HEK293 (cell line): ENCODE data around the gene CCNT2.

Source experiments
- CTCF ChIA-PET: fragments of 350-600 bp; formaldehyde crosslinking; extraction: SDS; loops from one replicate; lab custom pipeline; 2021; ENCODE audit warnings: antibody characterized with exemption; lab: Yijun Ruan, JAX
- POLR2A ChIA-PET: fragments of 300-600 bp; formaldehyde crosslinking; extraction: SDS; loops from one replicate; lab custom pipeline; 2020; ENCODE audit warnings: antibody characterized with exemption, inconsistent platforms; lab: Yijun Ruan, JAX
- H3K27ac ChIP-seq: fragments of 200-500 bp; sonication (Bioruptor generic); 2 replicates; pipeline ENCODE4 v1.5.1; 2014; ENCODE audit warnings: low read depth, low read length, control low read depth, inconsistent platforms; ENCODE audit errors: extremely low read depth
- H3K36me3 ChIP-seq, 2 experiments: fragments of 200-500 bp in 1 of 2; sonication (Bioruptor generic) in 1 of 2; 1 replicate in 1 of 2; 2 replicates in 1 of 2; pipeline ENCODE4 v1.5.1; 2014 to 2017; ENCODE audit warnings: inconsistent platforms in 2 of 2, low read length in 2 of 2; ENCODE audit not compliant: control insufficient read depth in 2 of 2, insufficient read depth in 1 of 2
- H3K4me1 ChIP-seq: fragments of 200-500 bp; sonication (Bioruptor generic); 2 replicates; pipeline ENCODE4 v1.5.1; 2014; ENCODE audit warnings: mild to moderate bottlenecking, low read length, inconsistent platforms; ENCODE audit not compliant: control insufficient read depth, insufficient read depth
- H3K4me3 ChIP-seq: 2 replicates; pipeline ENCODE4 v1.5.1; 2011; ENCODE audit warnings: low read depth, mild to moderate bottlenecking, control low read depth, low read length, moderate library complexity
- H3K9me3 ChIP-seq: fragments of 200-500 bp; sonication (Bioruptor generic); 2 replicates; pipeline ENCODE4 v1.5.1; 2014; ENCODE audit warnings: low read depth, low read length, inconsistent platforms; ENCODE audit not compliant: control insufficient read depth, insufficient read depth
- BCL11A ChIP-seq: fragments of 450-650 bp; formaldehyde crosslinking; IDR thresholded peaks from 2 replicates; pipeline ENCODE4 v1.5.1; 2016; ENCODE audit warnings: low read depth, missing biosample characterization, missing genetic modification characterization
- KLF1 ChIP-seq: fragments of 450-650 bp; formaldehyde crosslinking; IDR thresholded peaks from 2 replicates; pipeline ENCODE4 v1.5.1; 2016; ENCODE audit warnings: missing biosample characterization, missing genetic modification characterization
- OSR2 ChIP-seq: fragments of 450-650 bp; formaldehyde crosslinking; IDR thresholded peaks from 2 replicates; pipeline ENCODE4 v1.5.1; 2016; ENCODE audit warnings: missing biosample characterization, missing genetic modification characterization
- TCF7L2 ChIP-seq: IDR thresholded peaks from 2 replicates; pipeline ENCODE4 v1.6.1; 2011; ENCODE audit warnings: low read depth, mild to moderate bottlenecking, inconsistent platforms, low read length, moderate library complexity, borderline replicate concordance
- ZNF223 ChIP-seq: fragments of 450-650 bp; formaldehyde crosslinking; IDR thresholded peaks from 2 replicates; pipeline ENCODE4 v1.5.1; 2016; ENCODE audit warnings: missing biosample characterization, missing genetic modification characterization
- ZNF266 ChIP-seq: fragments of 450-650 bp; formaldehyde crosslinking; IDR thresholded peaks from 2 replicates; pipeline ENCODE4 v1.5.1; 2016; ENCODE audit warnings: missing biosample characterization, missing genetic modification characterization, low read depth
- ZNF426 ChIP-seq: fragments of 450-650 bp; formaldehyde crosslinking; IDR thresholded peaks from 2 replicates; pipeline ENCODE4 v1.5.1; 2017; ENCODE audit warnings: missing biosample characterization, missing genetic modification characterization, mild to moderate bottlenecking, inconsistent platforms, moderate library complexity
- ZNF433 ChIP-seq: fragments of 450-650 bp; formaldehyde crosslinking; IDR thresholded peaks from 2 replicates; pipeline ENCODE4 v1.5.1; 2016; ENCODE audit warnings: missing biosample characterization, missing genetic modification characterization, low read depth
- ZNF626 ChIP-seq: fragments of 450-650 bp; sonication (Bioruptor Pico); formaldehyde crosslinking; IDR thresholded peaks from 2 replicates; pipeline ENCODE4 v1.5.1; 2018; ENCODE audit warnings: missing biosample characterization, missing genetic modification characterization, inconsistent platforms
- ZNF654 ChIP-seq: fragments of 450-650 bp; formaldehyde crosslinking; IDR thresholded peaks from 2 replicates; pipeline ENCODE4 v1.5.1; 2016; ENCODE audit warnings: low read depth, missing biosample characterization, missing genetic modification characterization
- ZNF747 ChIP-seq: fragments of 450-650 bp; formaldehyde crosslinking; IDR thresholded peaks from 2 replicates; pipeline ENCODE4 v1.5.1; 2016; ENCODE audit warnings: missing biosample characterization, missing genetic modification characterization
- ZNF768 ChIP-seq: fragments of 450-650 bp; formaldehyde crosslinking; IDR thresholded peaks from 2 replicates; pipeline ENCODE4 v1.5.1; 2018; ENCODE audit warnings: missing biosample characterization, mild to moderate bottlenecking, missing genetic modification characterization
- TF ChIP-seq, protein P1 (sequence below): fragments of 450-650 bp; formaldehyde crosslinking; IDR thresholded peaks from 2 replicates; pipeline ENCODE4 v1.5.1; 2016; ENCODE audit warnings: missing biosample characterization, missing genetic modification characterization
- TF ChIP-seq, protein P2 (sequence below): fragments of 450-650 bp; formaldehyde crosslinking; IDR thresholded peaks from 2 replicates; pipeline ENCODE4 v1.5.1; 2016; ENCODE audit warnings: missing biosample characterization, missing genetic modification characterization
- TF ChIP-seq, protein P3 (sequence below): fragments of 450-650 bp; formaldehyde crosslinking; IDR thresholded peaks from 2 replicates; pipeline ENCODE4 v1.5.1; 2016; ENCODE audit warnings: missing biosample characterization, missing genetic modification characterization

The CCNT2 gene

DNA sequence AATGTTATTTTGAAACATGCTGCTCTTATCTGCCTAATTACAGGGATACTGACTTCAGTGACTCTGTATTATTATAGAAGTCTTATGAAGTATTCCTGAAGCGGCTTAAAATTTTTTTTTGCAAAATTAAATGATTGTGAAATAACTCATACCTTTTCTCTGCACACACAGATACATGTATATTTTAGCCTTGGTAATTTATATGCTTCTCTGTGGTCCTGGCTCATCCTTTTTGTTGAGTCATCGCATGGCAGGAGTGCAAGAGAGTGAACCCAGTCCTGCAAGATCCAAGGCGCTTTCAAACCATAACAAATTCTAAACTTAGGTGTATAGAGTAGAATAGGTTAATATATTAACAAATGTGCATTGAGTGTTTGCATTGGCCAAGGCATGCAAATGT, 8.6 kb downstream of the CCNT2 start:
- POLR2A ChIA-PET: no interaction called here
- H3K36me3 ChIP-seq: peaks cover 9 to 25% of the 10 kb centered on the region in 2 experiments; a peak in 2 of 3 replicates

DNA sequence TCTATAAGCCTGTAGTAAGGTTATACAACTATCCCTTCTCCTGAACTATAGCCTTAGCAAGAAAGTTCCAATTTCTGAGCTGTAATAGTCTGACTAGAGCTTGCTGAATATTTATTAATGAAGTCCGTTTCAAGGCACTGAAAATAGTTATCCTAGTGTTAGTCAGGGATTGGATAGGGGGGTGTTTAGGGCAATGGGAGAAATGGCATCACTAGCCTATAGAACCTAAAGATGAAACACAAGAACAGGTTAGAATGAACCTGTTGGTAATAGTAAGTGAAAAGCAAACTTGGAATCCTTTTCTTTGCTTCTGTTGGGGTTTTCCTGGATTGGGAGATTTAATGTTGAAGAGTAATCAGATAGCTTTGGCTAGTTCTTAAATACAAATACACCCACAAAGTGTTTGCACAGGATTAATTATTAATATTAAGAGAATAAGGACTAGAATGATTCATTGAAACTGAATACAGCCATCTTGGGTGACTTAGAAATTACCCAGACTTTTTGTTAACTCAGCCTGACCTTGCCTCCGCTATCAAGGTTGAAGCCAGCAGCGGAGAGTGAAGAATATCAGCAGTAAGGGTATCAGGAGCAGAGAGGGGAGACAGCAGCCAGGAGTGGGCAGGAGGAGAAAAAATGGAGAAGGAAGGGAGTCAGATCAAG, 14.4 kb downstream of the CCNT2 start:
- Histone ChIP-seq H3K36me3 (peaks cover 10 to 23% of the 10 kb centered on the region in 2 experiments), H3K4me1 (peaks cover 3% of the 10 kb centered on the region), H3K9me3 (no peaks in the 10 kb centered on the region), H3K4me3 (no peak overlapping the region), H3K27ac (no peak overlapping the region)
- TF ChIP-seq, protein P1, sequence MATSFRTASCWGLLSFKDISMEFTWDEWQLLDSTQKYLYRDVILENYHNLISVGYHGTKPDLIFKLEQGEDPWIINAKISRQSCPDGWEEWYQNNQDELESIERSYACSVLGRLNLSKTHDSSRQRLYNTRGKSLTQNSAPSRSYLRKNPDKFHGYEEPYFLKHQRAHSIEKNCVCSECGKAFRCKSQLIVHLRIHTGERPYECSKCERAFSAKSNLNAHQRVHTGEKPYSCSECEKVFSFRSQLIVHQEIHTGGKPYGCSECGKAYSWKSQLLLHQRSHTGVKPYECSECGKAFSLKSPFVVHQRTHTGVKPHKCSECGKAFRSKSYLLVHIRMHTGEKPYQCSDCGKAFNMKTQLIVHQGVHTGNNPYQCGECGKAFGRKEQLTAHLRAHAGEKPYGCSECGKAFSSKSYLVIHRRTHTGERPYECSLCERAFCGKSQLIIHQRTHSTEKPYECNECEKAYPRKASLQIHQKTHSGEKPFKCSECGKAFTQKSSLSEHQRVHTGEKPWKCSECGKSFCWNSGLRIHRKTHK (tag by site-specific recombination): no peak
- TF ChIP-seq, protein P2, sequence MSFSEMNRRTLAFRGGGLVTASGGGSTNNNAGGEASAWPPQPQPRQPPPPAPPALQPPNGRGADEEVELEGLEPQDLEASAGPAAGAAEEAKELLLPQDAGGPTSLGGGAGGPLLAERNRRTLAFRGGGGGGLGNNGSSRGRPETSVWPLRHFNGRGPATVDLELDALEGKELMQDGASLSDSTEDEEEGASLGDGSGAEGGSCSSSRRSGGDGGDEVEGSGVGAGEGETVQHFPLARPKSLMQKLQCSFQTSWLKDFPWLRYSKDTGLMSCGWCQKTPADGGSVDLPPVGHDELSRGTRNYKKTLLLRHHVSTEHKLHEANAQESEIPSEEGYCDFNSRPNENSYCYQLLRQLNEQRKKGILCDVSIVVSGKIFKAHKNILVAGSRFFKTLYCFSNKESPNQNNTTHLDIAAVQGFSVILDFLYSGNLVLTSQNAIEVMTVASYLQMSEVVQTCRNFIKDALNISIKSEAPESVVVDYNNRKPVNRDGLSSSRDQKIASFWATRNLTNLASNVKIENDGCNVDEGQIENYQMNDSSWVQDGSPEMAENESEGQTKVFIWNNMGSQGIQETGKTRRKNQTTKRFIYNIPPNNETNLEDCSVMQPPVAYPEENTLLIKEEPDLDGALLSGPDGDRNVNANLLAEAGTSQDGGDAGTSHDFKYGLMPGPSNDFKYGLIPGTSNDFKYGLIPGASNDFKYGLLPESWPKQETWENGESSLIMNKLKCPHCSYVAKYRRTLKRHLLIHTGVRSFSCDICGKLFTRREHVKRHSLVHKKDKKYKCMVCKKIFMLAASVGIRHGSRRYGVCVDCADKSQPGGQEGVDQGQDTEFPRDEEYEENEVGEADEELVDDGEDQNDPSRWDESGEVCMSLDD: no peak
- TF ChIP-seq ZNF426 (tag by site-specific recombination) (no peak), ZNF747 (tag by site-specific recombination) (no peak), OSR2 (tag by site-specific recombination) (no peak), ZNF433 (tag by site-specific recombination) (no peak), ZNF266 (tag by site-specific recombination) (no peak), ZNF654 (no peak), KLF1 (tag by site-specific recombination) (no peak), BCL11A (no peak), TCF7L2 (no peak), ZNF223 (tag by site-specific recombination) (no peak), ZNF768 (no peak)
- TF ChIP-seq, protein P3, sequence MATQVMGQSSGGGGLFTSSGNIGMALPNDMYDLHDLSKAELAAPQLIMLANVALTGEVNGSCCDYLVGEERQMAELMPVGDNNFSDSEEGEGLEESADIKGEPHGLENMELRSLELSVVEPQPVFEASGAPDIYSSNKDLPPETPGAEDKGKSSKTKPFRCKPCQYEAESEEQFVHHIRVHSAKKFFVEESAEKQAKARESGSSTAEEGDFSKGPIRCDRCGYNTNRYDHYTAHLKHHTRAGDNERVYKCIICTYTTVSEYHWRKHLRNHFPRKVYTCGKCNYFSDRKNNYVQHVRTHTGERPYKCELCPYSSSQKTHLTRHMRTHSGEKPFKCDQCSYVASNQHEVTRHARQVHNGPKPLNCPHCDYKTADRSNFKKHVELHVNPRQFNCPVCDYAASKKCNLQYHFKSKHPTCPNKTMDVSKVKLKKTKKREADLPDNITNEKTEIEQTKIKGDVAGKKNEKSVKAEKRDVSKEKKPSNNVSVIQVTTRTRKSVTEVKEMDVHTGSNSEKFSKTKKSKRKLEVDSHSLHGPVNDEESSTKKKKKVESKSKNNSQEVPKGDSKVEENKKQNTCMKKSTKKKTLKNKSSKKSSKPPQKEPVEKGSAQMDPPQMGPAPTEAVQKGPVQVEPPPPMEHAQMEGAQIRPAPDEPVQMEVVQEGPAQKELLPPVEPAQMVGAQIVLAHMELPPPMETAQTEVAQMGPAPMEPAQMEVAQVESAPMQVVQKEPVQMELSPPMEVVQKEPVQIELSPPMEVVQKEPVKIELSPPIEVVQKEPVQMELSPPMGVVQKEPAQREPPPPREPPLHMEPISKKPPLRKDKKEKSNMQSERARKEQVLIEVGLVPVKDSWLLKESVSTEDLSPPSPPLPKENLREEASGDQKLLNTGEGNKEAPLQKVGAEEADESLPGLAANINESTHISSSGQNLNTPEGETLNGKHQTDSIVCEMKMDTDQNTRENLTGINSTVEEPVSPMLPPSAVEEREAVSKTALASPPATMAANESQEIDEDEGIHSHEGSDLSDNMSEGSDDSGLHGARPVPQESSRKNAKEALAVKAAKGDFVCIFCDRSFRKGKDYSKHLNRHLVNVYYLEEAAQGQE (tag by site-specific recombination): no peak
- ChIA-PET CTCF (no interaction called here), POLR2A (no interaction called here)

More for the DNA sequence above, 8.6 kb downstream of the CCNT2 start:
- Histone ChIP-seq H3K4me1 (peaks cover 5% of the 10 kb centered on the region; the same call in 1 of the 2 replicates), H3K9me3 (no peaks in the 10 kb centered on the region), H3K27ac (no peak overlapping the region), H3K4me3 (no peak overlapping the region)
- no peak for TF ChIP-seq ZNF626 (tag by site-specific recombination)
- CTCF ChIA-PET: interaction anchor here (1.2 kb wide), 1 partner anchor 51 kb away, joined by 5 read pairs; no protein-coding TSS in a partner anchor
